Measurements from ENCODE around the gene C1QTNF9B. TPM values are rescaled to one million over a fixed set of nuclear protein-coding genes. Genes with fewer than 3 reads are reported as not detected.

C1QTNF9B gene
- total RNA-seq, 1 donor from 2014 or later: not detected

DNA sequence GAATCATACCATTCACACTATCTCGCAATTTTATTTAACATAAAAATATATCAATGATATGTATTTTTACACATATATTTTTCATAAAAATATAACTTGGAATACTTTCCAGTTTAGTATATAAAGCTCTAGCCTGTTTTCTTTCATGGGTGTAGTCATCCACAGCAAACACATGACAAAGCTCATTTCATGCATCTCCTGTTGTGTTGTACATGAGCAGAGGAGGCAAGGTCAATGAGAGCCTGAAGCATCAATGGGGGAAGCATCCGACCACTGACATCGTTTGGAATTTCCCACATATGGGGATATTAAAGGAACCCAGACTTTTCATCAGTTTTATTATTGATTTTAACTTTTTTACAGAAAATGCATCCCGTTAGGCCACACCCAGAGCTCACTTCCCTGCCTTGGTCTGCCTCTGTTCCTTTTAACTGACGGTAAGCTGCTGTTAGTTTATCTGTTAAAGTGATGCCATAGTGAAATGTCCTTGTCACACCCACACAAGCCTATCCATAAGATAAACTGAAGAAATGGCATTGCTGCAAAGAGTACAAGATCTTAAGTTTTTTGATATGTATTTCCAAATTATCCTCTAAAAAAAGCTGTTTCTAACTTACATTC lies 52.1 kb downstream of the C1QTNF9B start:
- Histone ChIP-seq H3K4me1 (peaks cover 15% of the 10 kb centered on the region), H3K27ac (no peak overlapping the region), H3K9me3 (no peaks in the 10 kb centered on the region), H3K4me3 (no peak overlapping the region), H3K36me3 (peaks cover 0 to 5% of the 10 kb centered on the region in 2 donors), H3K27me3 (no peaks in the 10 kb centered on the region)
- TF ChIP-seq POLR2A (IDR thresholded peaks at IDR 0.05) (no peak), POLR2AphosphoS5 (IDR thresholded peaks at IDR 0.05; ENCODE audit: insufficient read depth in 1 of 2, low read depth in 1 of 2) (no peak)
- TF ChIP-seq, protein P1, sequence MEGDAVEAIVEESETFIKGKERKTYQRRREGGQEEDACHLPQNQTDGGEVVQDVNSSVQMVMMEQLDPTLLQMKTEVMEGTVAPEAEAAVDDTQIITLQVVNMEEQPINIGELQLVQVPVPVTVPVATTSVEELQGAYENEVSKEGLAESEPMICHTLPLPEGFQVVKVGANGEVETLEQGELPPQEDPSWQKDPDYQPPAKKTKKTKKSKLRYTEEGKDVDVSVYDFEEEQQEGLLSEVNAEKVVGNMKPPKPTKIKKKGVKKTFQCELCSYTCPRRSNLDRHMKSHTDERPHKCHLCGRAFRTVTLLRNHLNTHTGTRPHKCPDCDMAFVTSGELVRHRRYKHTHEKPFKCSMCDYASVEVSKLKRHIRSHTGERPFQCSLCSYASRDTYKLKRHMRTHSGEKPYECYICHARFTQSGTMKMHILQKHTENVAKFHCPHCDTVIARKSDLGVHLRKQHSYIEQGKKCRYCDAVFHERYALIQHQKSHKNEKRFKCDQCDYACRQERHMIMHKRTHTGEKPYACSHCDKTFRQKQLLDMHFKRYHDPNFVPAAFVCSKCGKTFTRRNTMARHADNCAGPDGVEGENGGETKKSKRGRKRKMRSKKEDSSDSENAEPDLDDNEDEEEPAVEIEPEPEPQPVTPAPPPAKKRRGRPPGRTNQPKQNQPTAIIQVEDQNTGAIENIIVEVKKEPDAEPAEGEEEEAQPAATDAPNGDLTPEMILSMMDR (IDR thresholded peaks at IDR 0.05): no peak
- DNase-seq (ENCODE audit: extremely low spot score in 2 of 2): no peak
- intact Hi-C loops (cut with DNase I): no loop called here

DNA sequence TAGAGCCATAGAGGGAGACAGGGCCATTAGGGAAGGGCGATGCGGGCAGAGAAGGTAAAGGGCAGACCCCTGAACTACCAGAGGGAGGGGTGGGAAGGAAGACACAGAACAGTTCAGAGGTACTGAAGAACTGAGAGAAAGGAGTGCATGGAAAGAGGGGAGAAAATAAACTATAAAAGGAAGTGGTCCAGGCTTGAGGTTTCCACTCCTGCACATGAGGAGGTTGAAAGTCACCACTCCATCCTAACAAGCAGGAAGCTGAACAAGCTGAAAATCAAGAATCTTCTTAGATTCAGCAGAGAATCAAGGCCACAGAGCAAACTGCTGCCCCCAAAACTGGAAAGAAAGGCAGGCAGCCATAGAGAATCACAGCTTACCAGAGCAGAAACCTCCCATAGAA lies 53.2 kb downstream of the C1QTNF9B start:
- Histone ChIP-seq H3K4me1 (peaks cover 15% of the 10 kb centered on the region), H3K27me3 (no peaks in the 10 kb centered on the region), H3K27ac (no peak overlapping the region), H3K9me3 (no peaks in the 10 kb centered on the region), H3K4me3 (no peak overlapping the region), H3K36me3 (peaks cover 0 to 7% of the 10 kb centered on the region in 2 donors)
- no peak for DNase-seq (ENCODE audit: extremely low spot score in 2 of 2)
- intact Hi-C loops (cut with DNase I): no loop called here
- TF ChIP-seq POLR2AphosphoS5 (IDR thresholded peaks at IDR 0.05; ENCODE audit: insufficient read depth in 1 of 2, low read depth in 1 of 2): no peak
- TF ChIP-seq, protein P1 (IDR thresholded peaks at IDR 0.05): no peak
- TF ChIP-seq POLR2A (IDR thresholded peaks at IDR 0.05): no peak

DNA sequence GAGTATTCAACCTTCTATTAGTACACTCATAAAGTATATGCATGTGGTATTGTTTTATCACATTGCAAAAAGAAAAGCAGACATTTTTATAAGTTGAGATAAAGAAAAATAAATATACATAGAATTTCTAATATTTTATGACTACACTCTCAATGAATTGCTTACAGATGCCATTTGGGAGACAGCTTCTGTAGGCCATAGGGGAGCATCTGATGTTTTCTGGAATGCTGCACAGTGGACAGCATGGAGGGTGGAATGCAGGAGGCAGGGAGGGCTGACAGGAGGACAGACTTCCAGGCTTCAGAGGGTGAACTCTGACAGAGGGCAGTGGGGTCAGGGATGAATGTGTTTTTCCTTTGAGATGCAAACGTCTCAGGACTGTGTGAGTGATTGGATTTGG lies 53.9 kb downstream of the C1QTNF9B start:
- intact Hi-C loops (cut with DNase I): no loop called here
- Histone ChIP-seq H3K27me3 (no peaks in the 10 kb centered on the region), H3K4me3 (no peak overlapping the region), H3K4me1 (peaks cover 8% of the 10 kb centered on the region), H3K27ac (no peak overlapping the region), H3K9me3 (no peaks in the 10 kb centered on the region), H3K36me3 (peaks cover 0 to 7% of the 10 kb centered on the region in 2 donors)
- TF ChIP-seq, protein P1 (IDR thresholded peaks at IDR 0.05): no peak
- TF ChIP-seq POLR2AphosphoS5 (IDR thresholded peaks at IDR 0.05; ENCODE audit: insufficient read depth in 1 of 2, low read depth in 1 of 2): no peak
- TF ChIP-seq POLR2A (IDR thresholded peaks at IDR 0.05): no peak
- DNase-seq (ENCODE audit: extremely low spot score in 2 of 2): no peak

DNA sequence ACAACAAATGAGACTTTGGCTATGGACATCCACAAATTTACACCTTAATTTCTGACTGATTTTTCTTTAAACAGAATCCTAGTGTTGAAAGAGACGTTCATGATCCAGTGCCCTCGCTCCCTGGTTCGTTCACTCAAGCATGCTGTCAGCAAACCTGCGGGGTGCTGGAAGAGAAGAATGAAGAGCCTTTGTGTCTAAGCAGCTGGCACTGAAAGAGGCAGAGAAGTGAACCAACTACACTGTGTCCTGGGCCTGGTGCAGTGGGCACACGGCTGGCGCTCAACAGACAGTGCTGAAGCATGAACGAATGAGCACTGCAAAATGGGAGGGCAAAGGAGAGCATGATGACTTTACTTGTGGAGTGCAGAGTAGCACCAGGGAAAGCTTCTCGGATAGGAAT lies 54.9 kb downstream of the C1QTNF9B start:
- no peak for DNase-seq (ENCODE audit: extremely low spot score in 2 of 2)
- Histone ChIP-seq H3K27ac (no peak overlapping the region), H3K36me3 (peaks cover 0 to 7% of the 10 kb centered on the region in 2 donors), H3K4me3 (no peak overlapping the region), H3K27me3 (no peaks in the 10 kb centered on the region), H3K9me3 (no peaks in the 10 kb centered on the region), H3K4me1 (no peaks in the 10 kb centered on the region)
- intact Hi-C loops (cut with DNase I): no loop called here
- no peak for TF ChIP-seq POLR2AphosphoS5 (IDR thresholded peaks at IDR 0.05; ENCODE audit: insufficient read depth in 1 of 2, low read depth in 1 of 2)
- TF ChIP-seq, protein P1 (IDR thresholded peaks at IDR 0.05): no peak
- TF ChIP-seq POLR2A (IDR thresholded peaks at IDR 0.05): no peak

Other genes starting within 250 kb of the C1QTNF9B start
- 13.3 TPM for gene MIPEP, start 8.1 kb downstream of the C1QTNF9B start, total RNA-seq

All from vagina (tissue), 2 donors.